ENCODE data around the gene OSTF1.

Gene OSTF1

DNA sequence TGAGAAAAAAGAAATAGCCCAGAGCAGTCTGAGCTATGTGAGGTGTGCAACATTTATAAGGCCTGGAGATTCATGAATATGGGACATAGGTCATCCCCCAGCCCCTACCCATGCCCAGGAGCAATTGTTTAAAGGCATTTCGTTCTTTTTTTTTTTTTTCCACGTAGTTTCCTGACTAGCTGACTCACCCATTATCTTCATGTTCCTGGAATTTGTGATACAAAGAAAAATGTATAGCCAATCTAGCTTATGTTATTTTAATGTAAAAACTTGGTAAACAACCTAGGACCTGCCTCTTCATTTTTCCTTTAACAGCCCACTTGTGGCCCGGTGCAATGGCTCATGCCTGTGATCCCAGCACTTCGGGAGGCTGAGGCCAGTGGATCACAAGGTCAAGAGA, 81.3 kb downstream of the OSTF1 start:
- DNase-seq = no peak

DNA sequence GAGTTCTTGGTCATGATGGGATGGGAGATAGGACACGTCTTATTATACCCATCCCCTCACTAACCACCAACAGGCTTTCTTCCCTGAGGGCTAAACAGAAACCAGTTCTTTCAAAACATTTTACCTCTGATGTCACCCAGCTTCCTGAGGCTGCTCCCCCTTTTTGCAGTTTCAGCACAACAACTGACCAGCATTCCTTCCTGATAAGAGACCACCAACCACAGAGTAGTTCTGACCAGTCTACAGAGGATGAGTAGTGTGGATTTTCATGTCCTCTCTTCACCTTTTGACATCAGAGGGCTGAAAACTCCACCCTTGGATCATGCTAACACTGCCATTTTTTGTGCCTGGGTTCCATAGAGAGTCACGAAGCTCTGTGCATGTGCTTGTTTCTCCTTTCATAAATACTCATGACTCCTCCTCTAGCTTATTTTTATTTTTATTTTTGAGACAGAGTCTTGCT, 82.6 kb downstream of the OSTF1 start:
- no peak for DNase-seq

DNA sequence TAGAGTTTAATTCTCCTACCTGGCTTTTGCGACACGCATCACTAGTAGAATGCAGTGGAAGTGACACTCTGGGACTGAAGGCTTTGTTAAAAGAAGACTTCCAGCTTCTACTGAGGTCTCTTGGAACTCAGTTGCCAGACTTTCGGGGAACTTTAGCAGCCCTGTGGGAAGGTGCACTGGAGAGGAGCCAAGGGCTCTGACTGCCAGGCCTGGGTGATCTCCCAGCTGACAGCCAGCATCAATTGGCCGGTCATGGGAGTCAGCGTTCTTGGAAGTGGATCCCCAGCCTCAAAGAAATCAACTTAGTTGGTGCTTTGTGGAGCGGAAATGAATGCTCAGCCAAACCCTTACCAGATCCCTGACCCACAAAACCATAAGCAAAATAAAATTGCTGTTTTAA, 87.1 kb downstream of the OSTF1 start:
- DNase-seq = no peak

- peak; percentile 70 for DNase-seq
Observed at GRCh38 chr9:75176037-75176436, 87.7 kb downstream of the OSTF1 start.

DNA sequence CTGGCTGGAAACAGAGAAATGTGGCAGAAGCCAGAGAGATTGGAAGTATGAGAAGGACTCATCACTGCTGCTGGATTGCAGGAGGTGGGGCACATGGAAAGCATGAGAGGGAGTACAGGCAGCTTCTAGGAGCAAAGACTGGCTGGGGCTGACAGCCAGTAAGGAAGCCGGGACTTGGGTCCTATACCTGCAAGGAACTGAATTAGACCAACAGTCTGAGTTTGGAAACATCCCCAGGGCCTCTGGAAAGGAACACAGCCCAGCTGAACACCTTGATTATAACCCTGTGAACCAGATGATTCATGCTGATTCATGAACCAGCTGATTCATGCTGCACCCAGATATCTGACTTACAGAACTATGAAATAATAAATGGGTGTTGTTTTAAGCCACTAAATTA, 93.4 kb downstream of the OSTF1 start:
- peak; percentile 27 for DNase-seq

DNA sequence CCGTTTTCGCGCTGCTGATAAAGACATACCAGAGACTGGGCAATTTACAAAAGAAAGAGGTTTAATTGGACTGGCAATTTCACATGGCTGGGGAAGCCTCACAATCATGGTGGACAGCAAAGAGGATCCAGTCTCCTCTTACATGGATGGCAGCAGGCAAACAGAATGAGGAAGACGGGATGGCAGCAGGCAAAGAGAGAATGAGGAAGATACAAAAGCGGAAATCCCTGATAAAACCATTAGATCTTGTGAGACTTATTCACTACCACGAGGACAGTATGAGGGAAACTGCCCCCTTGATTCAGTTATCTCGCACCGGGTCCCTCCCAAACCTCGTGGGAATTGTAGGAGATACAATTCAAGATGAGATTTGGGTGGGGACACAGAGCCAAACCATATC, 95.0 kb downstream of the OSTF1 start:
- no peak for DNase-seq

- no peak for DNase-seq
Observed at GRCh38 chr9:75184471-75184870, 96.2 kb downstream of the OSTF1 start.

- DNase-seq = no peak
Observed at GRCh38 chr9:75185585-75186170, 97.4 kb downstream of the OSTF1 start.

GRCh38 chr9:75186767-75187380, 98.6 kb downstream of the OSTF1 start:
- peak; percentile 34 for DNase-seq

- no peak for DNase-seq
Observed at GRCh38 chr9:75188756-75189155, 100.4 kb downstream of the OSTF1 start.

DNA sequence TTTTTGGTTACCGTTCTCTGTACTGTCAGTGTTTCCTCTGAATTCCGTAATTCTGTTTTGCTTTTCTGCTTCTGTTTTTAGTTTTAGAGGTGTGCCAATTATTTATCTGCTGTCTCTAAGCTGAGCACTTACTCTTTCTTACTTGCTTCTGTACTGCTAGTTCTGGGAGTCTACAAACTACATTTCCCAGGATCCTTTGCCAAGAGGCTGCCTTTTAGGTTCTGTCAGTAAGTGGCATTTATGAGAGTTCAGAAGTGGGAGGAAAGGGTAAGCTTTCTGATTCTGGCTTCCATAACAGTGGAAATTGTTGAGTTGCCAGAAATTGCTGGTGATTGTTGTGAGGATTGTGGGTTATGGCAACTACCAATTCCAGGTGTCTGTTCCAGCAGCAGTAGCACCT, 102.4 kb downstream of the OSTF1 start:
- DNase-seq = no peak
